ENCODE results near the gene SLC39A11. TPM values are rescaled to one million over a fixed set of nuclear protein-coding genes. Genes with fewer than 3 reads are reported as not detected.

SLC39A11 gene
- total RNA-seq, 1 experiment from 2014 or later: 56.1 TPM

- Histone ChIP-seq H3K27ac (ENCODE audit: low read length) (no peak overlapping the region), H3K27me3 (ENCODE audit: control insufficient read depth, insufficient read depth, low read length) (no peaks in the 10 kb centered on the region), H3K4me3 (ENCODE audit: low read depth in 2 of 2, low read length in 2 of 2) (no peak overlapping the region), H3K36me3 (ENCODE audit: control insufficient read depth, insufficient read depth, low read length) (no peaks in the 10 kb centered on the region), H3K9me3 (ENCODE audit: control insufficient read depth, insufficient read depth, low read depth, low read length) (peaks cover 13% of the 10 kb centered on the region; the same call in 1 of the 2 replicates), H3K4me1 (ENCODE audit: control insufficient read depth, insufficient read depth, low read length) (no peaks in the 10 kb centered on the region)
- CTCF ChIA-PET: no interaction called here
- BruUV-seq (replicated peaks): no TSS peak
- DNase-seq (ENCODE audit: low read depth, low spot score) (no peak), ATAC-seq (no peak)
- in situ Hi-C loops (cut with HindIII; ENCODE audit: low pct_unique_long_range_greater_than_20kb, low sequenced_read_pairs) (no loop called here), intact Hi-C loops (cut with micrococcal nuclease; ENCODE audit: unreplicated experiment) (no loop called here)
- no peak for TF ChIP-seq SIN3A (IDR thresholded peaks at IDR 0.05; ENCODE audit: borderline replicate concordance, insufficient read depth, low read depth, low read length)
- no peak for TF ChIP-seq CTCF (IDR thresholded peaks at IDR 0.05)
- TF ChIP-seq TCF7L2 (IDR thresholded peaks at IDR 0.05; ENCODE audit: low read depth, low read length): no peak
- TF ChIP-seq POLR2AphosphoS5 (IDR thresholded peaks at IDR 0.05; ENCODE audit: low read depth, low read length): no peak
- TF ChIP-seq, protein P1, sequence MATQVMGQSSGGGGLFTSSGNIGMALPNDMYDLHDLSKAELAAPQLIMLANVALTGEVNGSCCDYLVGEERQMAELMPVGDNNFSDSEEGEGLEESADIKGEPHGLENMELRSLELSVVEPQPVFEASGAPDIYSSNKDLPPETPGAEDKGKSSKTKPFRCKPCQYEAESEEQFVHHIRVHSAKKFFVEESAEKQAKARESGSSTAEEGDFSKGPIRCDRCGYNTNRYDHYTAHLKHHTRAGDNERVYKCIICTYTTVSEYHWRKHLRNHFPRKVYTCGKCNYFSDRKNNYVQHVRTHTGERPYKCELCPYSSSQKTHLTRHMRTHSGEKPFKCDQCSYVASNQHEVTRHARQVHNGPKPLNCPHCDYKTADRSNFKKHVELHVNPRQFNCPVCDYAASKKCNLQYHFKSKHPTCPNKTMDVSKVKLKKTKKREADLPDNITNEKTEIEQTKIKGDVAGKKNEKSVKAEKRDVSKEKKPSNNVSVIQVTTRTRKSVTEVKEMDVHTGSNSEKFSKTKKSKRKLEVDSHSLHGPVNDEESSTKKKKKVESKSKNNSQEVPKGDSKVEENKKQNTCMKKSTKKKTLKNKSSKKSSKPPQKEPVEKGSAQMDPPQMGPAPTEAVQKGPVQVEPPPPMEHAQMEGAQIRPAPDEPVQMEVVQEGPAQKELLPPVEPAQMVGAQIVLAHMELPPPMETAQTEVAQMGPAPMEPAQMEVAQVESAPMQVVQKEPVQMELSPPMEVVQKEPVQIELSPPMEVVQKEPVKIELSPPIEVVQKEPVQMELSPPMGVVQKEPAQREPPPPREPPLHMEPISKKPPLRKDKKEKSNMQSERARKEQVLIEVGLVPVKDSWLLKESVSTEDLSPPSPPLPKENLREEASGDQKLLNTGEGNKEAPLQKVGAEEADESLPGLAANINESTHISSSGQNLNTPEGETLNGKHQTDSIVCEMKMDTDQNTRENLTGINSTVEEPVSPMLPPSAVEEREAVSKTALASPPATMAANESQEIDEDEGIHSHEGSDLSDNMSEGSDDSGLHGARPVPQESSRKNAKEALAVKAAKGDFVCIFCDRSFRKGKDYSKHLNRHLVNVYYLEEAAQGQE (IDR thresholded peaks at IDR 0.05; ENCODE audit: insufficient read depth in 1 of 2, low read depth in 2 of 2, low read length in 1 of 2): no peak
- POLR2A ChIA-PET: no interaction called here
These were observed 217.1 kb downstream of the SLC39A11 start for GRCh38 chr17:72875361-72875760.

- BruUV-seq (replicated peaks): no TSS peak
- Histone ChIP-seq H3K4me1 (ENCODE audit: control insufficient read depth, insufficient read depth, low read length) (no peaks in the 10 kb centered on the region), H3K4me3 (ENCODE audit: low read depth in 2 of 2, low read length in 2 of 2) (no peak overlapping the region), H3K9me3 (ENCODE audit: control insufficient read depth, insufficient read depth, low read depth, low read length) (peaks cover 7% of the 10 kb centered on the region; the same call in 1 of the 2 replicates), H3K36me3 (ENCODE audit: control insufficient read depth, insufficient read depth, low read length) (no peaks in the 10 kb centered on the region), H3K27ac (ENCODE audit: low read length) (no peak overlapping the region), H3K27me3 (ENCODE audit: control insufficient read depth, insufficient read depth, low read length) (no peaks in the 10 kb centered on the region)
- in situ Hi-C loops (cut with HindIII; ENCODE audit: low pct_unique_long_range_greater_than_20kb, low sequenced_read_pairs) (no loop called here), intact Hi-C loops (cut with micrococcal nuclease; ENCODE audit: unreplicated experiment) (no loop called here)
- CTCF ChIA-PET: no interaction called here
- no peak for ATAC-seq
- no peak for DNase-seq (ENCODE audit: low read depth, low spot score)
- TF ChIP-seq, protein P1 (IDR thresholded peaks at IDR 0.05; ENCODE audit: insufficient read depth in 1 of 2, low read depth in 2 of 2, low read length in 1 of 2): no peak
- TF ChIP-seq TCF7L2 (IDR thresholded peaks at IDR 0.05; ENCODE audit: low read depth, low read length) (no peak), SIN3A (IDR thresholded peaks at IDR 0.05; ENCODE audit: borderline replicate concordance, insufficient read depth, low read depth, low read length) (no peak), POLR2AphosphoS5 (IDR thresholded peaks at IDR 0.05; ENCODE audit: low read depth, low read length) (no peak)
- POLR2A ChIA-PET: no interaction called here
These were observed 220.1 kb downstream of the SLC39A11 start for GRCh38 chr17:72872396-72872795.

All from Panc1 (cell line).